Coronary artery (tissue), 2 donors: Measurements from ENCODE around the gene VSIR.

Source experiments
- DNase-seq: peaks from one replicate; pipeline ENCODE4 v3.0.0-alpha.2; 2017; ENCODE audit warnings: low spot score
- H3K27ac ChIP-seq, 2 donors: fragments of 200-600 bp; sonication (generic); one replicate each; pipeline ENCODE4 v1.5.1; 2016 to 2019
- H3K4me3 ChIP-seq: fragments of 200-600 bp; sonication (generic); 2 replicates; pipeline ENCODE4 v1.5.1; 2016; ENCODE audit warnings: mild to moderate bottlenecking, moderate library complexity
- CTCF ChIP-seq: fragments of 200-600 bp; sonication (generic); IDR thresholded peaks from one replicate; pipeline ENCODE4 v1.5.1; 2019; ENCODE audit warnings: antibody characterized with exemption

Gene VSIR

GRCh38 chr10:71726580-71727104 lies 46.7 kb downstream of the VSIR start:
- Histone ChIP-seq H3K4me3 (no peak overlapping the region), H3K27ac (peak overlapping the region in 1 of 2 donors; percentile 77)
- DNase-seq = no peak
- TF ChIP-seq CTCF = no peak

GRCh38 chr10:71725998-71726579 lies 47.2 kb downstream of the VSIR start:
- TF ChIP-seq CTCF = no peak
- no peak for DNase-seq
- Histone ChIP-seq H3K27ac (peak overlapping the region in 1 of 2 donors; percentile 27), H3K4me3 (no peak overlapping the region)

DNA sequence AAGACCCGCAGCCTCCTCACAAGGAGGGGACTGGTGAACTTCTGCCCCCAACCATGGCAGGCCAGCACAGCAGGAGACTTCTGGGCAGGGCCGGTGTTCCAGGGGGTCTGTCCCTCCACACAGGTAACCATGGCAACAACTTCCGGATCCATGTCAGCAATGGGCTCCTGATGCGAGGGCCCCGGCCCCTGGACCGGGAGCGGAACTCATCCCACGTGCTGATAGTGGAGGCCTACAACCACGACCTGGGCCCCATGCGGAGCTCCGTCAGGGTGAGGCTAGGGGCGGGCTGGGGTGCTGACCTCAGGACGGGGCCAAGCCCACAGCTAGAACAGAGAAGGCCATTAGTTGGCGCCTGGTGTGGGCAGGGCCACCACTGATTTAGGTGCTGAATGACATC lies 48.1 kb downstream of the VSIR start:
- no peak overlapping the region for H3K27ac ChIP-seq
- TF ChIP-seq CTCF = no peak
- no peak overlapping the region for H3K4me3 ChIP-seq
- no peak for DNase-seq

DNA sequence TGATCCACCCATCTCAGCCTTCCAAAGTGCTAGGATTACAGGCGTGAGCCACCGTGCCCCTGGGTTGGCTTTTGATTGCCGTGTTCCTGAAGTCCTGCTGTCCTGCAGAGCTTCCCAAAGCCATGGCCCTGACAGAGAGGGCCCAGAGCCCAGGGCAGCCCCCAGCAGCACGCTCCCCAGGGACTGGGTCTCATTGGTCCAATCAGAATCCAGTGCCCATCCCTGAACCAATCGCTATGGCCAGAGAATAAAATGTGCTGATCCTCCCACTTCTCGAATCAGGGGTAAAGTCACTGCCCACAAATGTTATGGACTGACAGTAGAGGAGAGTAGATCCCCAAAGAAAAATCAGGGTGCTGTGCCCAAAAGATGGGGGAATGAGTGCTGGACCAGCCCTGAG lies 48.8 kb downstream of the VSIR start:
- H3K4me3 ChIP-seq = no peak overlapping the region
- no peak for DNase-seq
- TF ChIP-seq CTCF = no peak
- no peak overlapping the region for H3K27ac ChIP-seq

GRCh38 chr10:71723311-71723710 lies 50.0 kb downstream of the VSIR start:
- no peak for DNase-seq
- Histone ChIP-seq H3K27ac (no peak overlapping the region), H3K4me3 (no peak overlapping the region)
- no peak for TF ChIP-seq CTCF

- Histone ChIP-seq H3K4me3 (no peak overlapping the region), H3K27ac (no peak overlapping the region)
- no peak for TF ChIP-seq CTCF
- DNase-seq = no peak
Observed at GRCh38 chr10:71722849-71723248, 50.5 kb downstream of the VSIR start.

GRCh38 chr10:71721313-71721712 lies 52.0 kb downstream of the VSIR start:
- H3K27ac ChIP-seq = no peak overlapping the region
- TF ChIP-seq CTCF = no peak
- H3K4me3 ChIP-seq = no peak overlapping the region
- no peak for DNase-seq
